ELR (cell line): ENCODE data around the gene WDR64.
"Not testable (repeated sequence)": the region's sequence is repeated elsewhere in the genome, so short reads cannot be mapped to it uniquely, and the experiment has no call there.

Experiments used
- DNase-seq: peaks from one replicate; pipeline ENCODE4 v3.0.0-alpha.2; 2015; ENCODE audit warnings: low read depth

WDR64 gene

GRCh38 chr1:241701483-241702295 lies 49.6 kb downstream of the WDR64 start:
- DNase-seq: no peak

GRCh38 chr1:241702442-241703373 lies 50.6 kb downstream of the WDR64 start:
- peak; percentile 86 for DNase-seq

GRCh38 chr1:241703739-241704138 lies 51.7 kb downstream of the WDR64 start:
- not testable (repeated sequence) for DNase-seq

GRCh38 chr1:241706257-241706656 lies 54.2 kb downstream of the WDR64 start:
- peak; percentile 50 for DNase-seq

GRCh38 chr1:241706967-241707366 lies 54.9 kb downstream of the WDR64 start:
- DNase-seq: peak; percentile 94

- DNase-seq: no peak
Observed at GRCh38 chr1:241707442-241707841, 55.4 kb downstream of the WDR64 start.

GRCh38 chr1:241711326-241711725 lies 59.2 kb downstream of the WDR64 start:
- DNase-seq: no peak

- no peak for DNase-seq
Observed at GRCh38 chr1:241713316-241713715, 61.2 kb downstream of the WDR64 start.

GRCh38 chr1:241714321-241715218 lies 62.5 kb downstream of the WDR64 start:
- no peak for DNase-seq

GRCh38 chr1:241715435-241715834 lies 63.4 kb downstream of the WDR64 start:
- DNase-seq: no peak

GRCh38 chr1:241715956-241716355 lies 63.9 kb downstream of the WDR64 start:
- no peak for DNase-seq

- peak; percentile 66 for DNase-seq
Observed at GRCh38 chr1:241716915-241717656, 65.0 kb downstream of the WDR64 start.

- DNase-seq: no peak
Observed at GRCh38 chr1:241717975-241718374, 65.9 kb downstream of the WDR64 start.

GRCh38 chr1:241721011-241721410 lies 68.9 kb downstream of the WDR64 start:
- DNase-seq: no peak

- no peak for DNase-seq
Observed at GRCh38 chr1:241722947-241723346, 70.9 kb downstream of the WDR64 start.

GRCh38 chr1:241724741-241725356 lies 72.8 kb downstream of the WDR64 start:
- no peak for DNase-seq

- DNase-seq: no peak
Observed at GRCh38 chr1:241730031-241730430, 78.0 kb downstream of the WDR64 start.

GRCh38 chr1:241733899-241734298 lies 81.8 kb downstream of the WDR64 start:
- no peak for DNase-seq

GRCh38 chr1:241734533-241734932 lies 82.5 kb downstream of the WDR64 start:
- no peak for DNase-seq

GRCh38 chr1:241735493-241735926 lies 83.4 kb downstream of the WDR64 start:
- not testable (repeated sequence) for DNase-seq

GRCh38 chr1:241736387-241736786 lies 84.3 kb downstream of the WDR64 start:
- DNase-seq: no peak
